Measurements from ENCODE around the gene RBM25.
"Not testable (repeated sequence)": the region's sequence is repeated elsewhere in the genome, so short reads cannot be mapped to it uniquely, and the experiment has no call there.

RBM25 gene

GRCh38 chr14:73105050-73105449 lies 46.7 kb downstream of the RBM25 start:
- no peak for DNase-seq

- DNase-seq = no peak
These were observed 47.4 kb downstream of the RBM25 start for GRCh38 chr14:73105727-73106126.

DNA sequence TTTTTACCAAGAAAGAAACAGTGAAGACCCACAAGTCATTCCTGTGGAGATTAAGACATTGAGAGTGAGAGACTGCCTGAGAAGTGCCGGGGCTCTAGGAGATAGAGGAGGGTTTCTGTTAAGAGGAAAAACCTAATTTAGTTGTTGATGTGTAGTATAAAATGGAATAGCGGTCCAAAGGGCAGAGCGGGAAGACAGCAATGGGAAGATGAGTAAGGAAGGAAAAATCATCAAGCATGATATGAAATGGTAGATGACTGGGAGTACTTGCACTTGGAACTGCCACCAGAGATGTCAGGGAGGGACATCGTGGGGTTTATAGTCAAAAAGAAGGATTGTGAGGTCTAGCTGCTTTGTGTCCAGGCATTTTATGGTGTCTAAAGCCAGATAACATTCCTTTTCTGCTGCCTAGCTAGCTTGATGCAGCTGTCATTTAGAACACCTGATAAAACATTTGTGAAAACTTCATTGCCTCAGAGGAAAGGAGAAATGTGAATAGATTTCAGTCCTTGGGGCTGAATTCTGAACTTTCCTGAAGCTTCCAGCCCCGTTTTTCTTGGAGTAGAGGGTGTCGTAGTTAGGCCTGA lies 57.8 kb downstream of the RBM25 start:
- no peak for DNase-seq

DNA sequence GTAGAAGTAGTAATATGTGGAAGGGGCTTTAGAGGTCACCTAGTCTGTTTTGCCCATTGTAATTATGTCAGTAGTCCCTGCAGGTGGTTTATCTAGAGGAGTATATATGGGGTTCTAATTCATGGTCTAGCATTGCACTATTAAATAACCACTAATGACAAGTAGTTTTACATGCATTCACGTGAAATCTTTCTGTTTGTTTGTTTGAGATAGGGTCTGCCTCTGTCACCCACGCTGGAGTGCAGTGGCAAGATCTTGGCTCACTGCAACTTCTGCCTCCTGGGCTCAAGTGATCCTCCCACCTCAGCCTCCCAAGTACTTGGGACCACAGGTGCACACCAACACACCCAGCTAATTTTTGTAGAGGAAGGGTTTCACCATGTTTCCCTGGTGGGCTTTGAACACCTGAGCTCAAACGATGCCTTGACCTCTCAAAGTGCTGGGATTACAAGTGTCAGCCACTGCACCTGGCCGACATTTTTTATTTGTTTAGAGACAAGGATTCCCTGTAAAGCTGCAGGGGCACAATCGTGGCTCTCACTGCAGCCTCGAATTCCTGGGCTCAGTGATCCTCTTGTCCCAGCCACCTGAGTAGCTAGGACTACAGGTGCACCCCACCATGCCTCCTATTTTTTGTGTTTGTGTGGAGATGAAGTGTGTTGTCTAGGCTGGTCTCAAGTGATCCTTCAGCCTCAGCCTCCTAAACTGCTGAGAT lies 66.0 kb downstream of the RBM25 start:
- DNase-seq = no peak

- no peak for DNase-seq
These were observed 66.8 kb downstream of the RBM25 start for GRCh38 chr14:73125169-73125588.

DNA sequence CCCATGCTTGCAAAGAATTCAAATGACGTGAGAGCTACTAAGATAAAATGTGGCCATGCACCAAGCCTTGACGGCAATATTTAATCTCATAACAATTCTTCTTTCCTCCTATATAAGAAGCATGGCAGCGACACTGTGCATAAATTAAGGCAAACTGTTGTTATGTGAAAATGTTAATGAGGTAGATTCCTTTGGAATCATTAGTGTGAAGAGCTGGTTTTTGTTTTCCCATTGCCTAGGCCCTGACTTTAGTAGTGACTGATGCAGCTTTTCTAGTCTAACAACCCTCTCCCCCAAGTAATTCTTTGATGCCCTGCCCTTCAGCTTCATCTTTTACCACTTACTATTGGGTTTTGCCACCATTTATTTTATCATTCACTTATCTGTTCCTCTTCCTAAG lies 67.4 kb downstream of the RBM25 start:
- no peak for DNase-seq

DNA sequence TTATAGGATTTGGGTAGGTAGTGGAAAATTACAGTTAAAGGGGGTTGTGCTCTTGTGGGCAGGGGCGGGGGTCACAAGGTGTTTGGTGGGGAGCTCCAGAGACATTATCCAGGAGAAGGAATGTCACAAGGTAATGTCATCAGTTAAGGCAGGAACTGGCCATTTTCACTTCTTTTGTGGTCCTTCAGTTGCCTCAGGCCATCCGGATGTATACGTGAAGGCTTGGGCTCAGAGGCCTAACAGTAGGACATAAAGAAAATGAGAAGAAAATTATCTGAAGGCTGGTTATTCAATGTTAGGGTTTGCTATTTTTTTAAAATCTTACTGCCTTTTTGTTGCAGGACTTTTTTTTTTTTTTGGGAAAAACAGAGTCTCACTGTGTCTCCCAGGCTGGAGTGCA lies 75.5 kb downstream of the RBM25 start:
- no peak for DNase-seq

- no peak for DNase-seq
These were observed 77.7 kb downstream of the RBM25 start for GRCh38 chr14:73136085-73136386.

GRCh38 chr14:73136387-73137225 lies 78.3 kb downstream of the RBM25 start, which contains the start of gene PSEN1:
Gene PSEN1 (plus strand): TSS chr14:73136507. CDS start chr14:73148020, 11,513 bp downstream.
- peak; percentile 98 for DNase-seq

GRCh38 chr14:73140811-73141323 lies 82.5 kb downstream of the RBM25 start:
- DNase-seq = no peak

DNA sequence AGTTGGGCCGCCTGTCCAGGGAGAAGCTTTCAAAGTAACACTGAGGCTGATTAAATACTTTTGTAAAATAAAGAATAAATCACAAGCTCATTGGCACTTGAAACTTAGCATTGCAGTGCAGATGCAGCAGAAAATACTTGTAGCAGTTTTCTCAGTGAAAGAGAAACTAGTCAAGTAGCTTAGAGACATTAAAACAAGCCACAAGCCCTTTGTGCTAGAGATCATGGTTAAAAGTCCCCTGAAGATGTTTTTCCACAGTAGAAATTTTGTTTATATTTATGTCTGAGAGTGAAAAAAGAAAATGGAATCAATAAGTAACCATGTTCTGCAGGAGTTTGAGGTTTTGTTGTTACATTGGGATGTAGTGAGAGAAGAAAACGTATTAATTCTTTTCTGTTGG lies 83.9 kb downstream of the RBM25 start:
- no peak for DNase-seq

- no peak for DNase-seq
These were observed 84.7 kb downstream of the RBM25 start for GRCh38 chr14:73143003-73143402.

DNA sequence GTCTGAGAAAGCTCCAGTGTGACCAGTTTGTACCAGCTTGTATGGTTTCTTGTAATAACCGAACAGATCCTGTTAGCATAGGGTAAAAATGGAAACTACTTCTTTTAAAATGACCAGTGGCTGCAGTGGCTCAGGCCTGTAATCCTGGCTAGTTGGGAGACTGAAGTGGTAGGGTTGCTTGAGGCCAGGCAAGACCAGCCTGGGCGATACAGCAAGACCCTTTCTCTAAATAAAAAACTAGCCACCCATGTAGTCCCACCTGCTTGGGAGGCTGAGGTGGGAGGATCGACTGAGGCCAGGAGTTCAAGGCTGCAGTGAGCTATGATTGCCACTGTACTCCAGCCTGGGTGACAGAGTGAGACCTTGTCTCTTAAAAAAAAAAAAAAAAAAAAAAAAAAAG lies 85.3 kb downstream of the RBM25 start:
- no peak for DNase-seq

DNA sequence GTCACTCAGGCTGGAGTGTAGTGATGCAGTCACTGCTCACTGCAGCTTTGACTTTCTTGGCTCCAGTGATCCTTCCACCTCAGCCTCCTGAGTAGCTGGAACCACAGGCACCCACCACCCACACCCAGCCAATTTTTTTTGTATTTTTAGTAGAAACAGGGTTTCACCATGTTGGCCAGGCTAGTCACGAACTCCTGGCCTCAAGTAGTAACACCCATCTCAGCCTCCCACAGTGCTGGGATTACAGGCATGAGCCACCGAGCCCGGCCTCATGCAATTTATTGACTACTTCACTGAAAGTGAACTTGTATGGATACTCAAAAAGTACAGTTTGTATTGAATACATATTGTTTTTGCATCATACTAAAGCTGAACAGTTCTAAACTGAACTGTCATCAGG lies 87.0 kb downstream of the RBM25 start:
- DNase-seq = no peak

GRCh38 chr14:73146111-73146510 lies 87.8 kb downstream of the RBM25 start:
- no peak for DNase-seq

- no peak for DNase-seq
These were observed 91.4 kb downstream of the RBM25 start for GRCh38 chr14:73149753-73150152.

DNA sequence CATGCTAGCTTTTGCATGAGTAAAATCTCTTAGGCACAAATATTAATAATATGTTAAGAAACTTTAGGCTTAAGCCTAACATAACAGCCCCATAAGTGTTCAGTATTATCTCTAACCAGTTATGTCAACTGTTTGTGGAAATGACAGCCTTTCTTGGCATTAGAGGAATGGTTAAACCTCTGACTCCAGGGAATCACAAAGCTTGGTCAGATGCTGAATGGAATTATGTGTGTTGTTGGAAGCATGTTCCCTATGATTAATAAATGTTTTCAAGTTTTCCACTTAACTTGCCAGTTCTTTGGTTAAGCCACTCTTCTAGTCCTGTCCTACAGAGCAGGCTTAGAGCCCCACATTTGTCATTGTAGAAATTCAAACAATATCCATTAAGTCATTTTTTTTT lies 94.9 kb downstream of the RBM25 start:
- DNase-seq = no peak

DNA sequence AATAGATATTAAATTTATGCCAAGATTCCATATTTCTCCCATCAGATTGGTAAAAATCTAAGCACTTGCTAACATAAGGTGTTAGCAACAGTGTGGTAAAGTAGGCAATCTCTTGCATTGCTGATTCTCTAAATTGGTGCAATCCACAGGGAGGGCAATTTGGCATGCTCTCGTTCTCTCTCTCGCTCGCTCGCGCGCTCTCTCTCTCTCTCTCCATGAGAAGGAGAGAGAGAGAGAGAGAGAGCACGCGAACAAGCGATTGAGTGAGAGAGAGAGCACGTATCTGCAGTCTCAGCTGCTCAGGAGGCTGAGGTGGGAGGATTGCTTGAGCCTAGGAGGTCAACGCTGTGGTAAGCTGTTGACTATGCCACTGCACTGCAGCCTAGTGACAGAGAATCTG lies 103.9 kb downstream of the RBM25 start:
- DNase-seq = no peak

- DNase-seq = no peak
These were observed 108.1 kb downstream of the RBM25 start for GRCh38 chr14:73166399-73166798.

DNA sequence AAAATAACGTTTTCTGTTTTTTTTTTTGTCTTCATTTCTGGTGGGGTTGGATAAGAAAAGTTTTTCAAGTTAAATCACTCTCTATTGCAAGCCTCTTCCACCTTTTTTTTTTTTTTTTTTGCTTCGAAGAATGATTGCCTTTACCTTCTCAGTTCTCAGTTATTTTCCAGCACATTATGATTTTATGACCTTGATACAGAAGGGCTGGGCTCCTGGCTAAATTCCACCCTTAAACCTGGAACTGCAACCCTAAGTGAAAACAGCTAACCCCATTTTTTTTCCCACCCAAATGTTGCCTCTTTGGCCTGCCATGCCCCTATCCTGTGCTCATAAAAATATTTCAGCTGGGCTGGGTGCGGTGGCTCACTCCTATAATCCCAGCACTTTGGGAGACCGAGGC lies 109.4 kb downstream of the RBM25 start:
- DNase-seq = no peak

DNA sequence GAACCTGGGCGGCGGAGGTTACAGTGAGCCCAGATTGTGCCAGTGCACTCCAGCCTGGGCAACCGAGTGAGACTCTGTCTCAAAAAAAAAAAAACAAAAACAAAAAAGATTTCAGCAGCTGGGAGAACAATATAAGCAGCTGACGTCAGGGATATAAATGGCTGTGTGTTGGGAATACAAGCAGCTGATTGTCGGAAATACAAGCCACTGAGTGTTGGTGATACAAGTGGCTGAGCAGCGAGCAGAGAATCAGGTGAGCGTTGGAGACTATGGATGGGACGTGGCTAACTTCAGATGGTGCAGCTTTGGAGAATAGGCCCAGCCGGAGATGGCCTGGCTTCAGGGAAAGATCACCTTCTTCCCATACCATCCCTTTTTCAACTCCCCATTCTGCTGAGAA lies 109.9 kb downstream of the RBM25 start:
- DNase-seq = no peak

DNA sequence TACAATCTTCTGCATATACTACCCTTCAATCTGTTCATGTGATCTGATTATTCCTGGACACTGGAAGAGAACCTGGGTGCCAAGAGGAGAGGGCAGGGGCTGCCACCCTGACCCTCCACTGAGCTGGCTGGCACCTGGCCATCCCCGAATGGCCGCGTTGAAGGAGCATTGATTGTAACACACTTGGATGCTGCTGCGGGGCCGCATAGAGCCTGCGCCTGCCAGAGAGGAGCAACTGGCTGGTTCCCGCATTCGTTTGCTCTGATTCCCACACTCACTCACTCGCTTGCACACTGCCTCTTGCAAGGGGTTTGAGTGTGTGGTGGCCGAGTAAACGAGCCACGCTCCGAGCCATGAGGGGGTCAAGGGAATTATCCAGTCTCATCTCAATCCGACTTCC lies 110.4 kb downstream of the RBM25 start:
- no peak for DNase-seq

GRCh38 chr14:73169855-73170254 lies 111.5 kb downstream of the RBM25 start:
- not testable (repeated sequence) for DNase-seq

DNA sequence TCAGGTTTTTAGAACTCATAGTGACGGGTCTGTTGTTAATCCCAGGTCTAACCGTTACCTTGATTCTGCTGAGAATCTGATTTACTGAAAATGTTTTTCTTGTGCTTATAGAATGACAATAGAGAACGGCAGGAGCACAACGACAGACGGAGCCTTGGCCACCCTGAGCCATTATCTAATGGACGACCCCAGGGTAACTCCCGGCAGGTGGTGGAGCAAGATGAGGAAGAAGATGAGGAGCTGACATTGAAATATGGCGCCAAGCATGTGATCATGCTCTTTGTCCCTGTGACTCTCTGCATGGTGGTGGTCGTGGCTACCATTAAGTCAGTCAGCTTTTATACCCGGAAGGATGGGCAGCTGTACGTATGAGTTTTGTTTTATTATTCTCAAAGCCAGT lies 112.4 kb downstream of the RBM25 start:
- no peak for DNase-seq

Measured in eye (tissue), 1 donor.